HG03442 (cell line): ENCODE data around the gene FBLN1.

Experiments used
- ATAC-seq: cut with Tn5 transposase; IDR thresholded peaks from one replicate; pipeline ENCODE4 v1.9.1; 2021; ENCODE audit warnings: mild to moderate bottlenecking, moderate library complexity; ENCODE audit not compliant: unreplicated experiment

The FBLN1 gene

GRCh38 chr22:45503816-45504372 lies 1.2 kb downstream of the FBLN1 start:
- ATAC-seq, result no peak

GRCh38 chr22:45504373-45505341 lies 2.0 kb downstream of the FBLN1 start:
- ATAC-seq, result no peak

- no peak for ATAC-seq
Observed at GRCh38 chr22:45505991-45506747, 3.5 kb downstream of the FBLN1 start.

GRCh38 chr22:45506816-45507360 lies 4.2 kb downstream of the FBLN1 start:
- ATAC-seq, result no peak

- no peak for ATAC-seq
Observed at GRCh38 chr22:45507798-45508197, 5.1 kb downstream of the FBLN1 start.

GRCh38 chr22:45508814-45509213 lies 6.1 kb downstream of the FBLN1 start:
- no peak for ATAC-seq

- ATAC-seq, result no peak
Observed at GRCh38 chr22:45510376-45511232, 7.9 kb downstream of the FBLN1 start.

GRCh38 chr22:45511847-45512261 lies 9.2 kb downstream of the FBLN1 start:
- ATAC-seq, result no peak

- no peak for ATAC-seq
Observed at GRCh38 chr22:45512363-45512762, 9.7 kb downstream of the FBLN1 start.

- no peak for ATAC-seq
Observed at GRCh38 chr22:45515676-45516075, 13.0 kb downstream of the FBLN1 start.

GRCh38 chr22:45516163-45516562 lies 13.5 kb downstream of the FBLN1 start:
- no peak for ATAC-seq

GRCh38 chr22:45516923-45517675 lies 14.4 kb downstream of the FBLN1 start:
- no peak for ATAC-seq

- ATAC-seq, result no peak
Observed at GRCh38 chr22:45518136-45518535, 15.5 kb downstream of the FBLN1 start.

- ATAC-seq, result no peak
Observed at GRCh38 chr22:45518580-45518991, 15.9 kb downstream of the FBLN1 start.

- no peak for ATAC-seq
Observed at GRCh38 chr22:45521178-45521577, 18.5 kb downstream of the FBLN1 start.

GRCh38 chr22:45522462-45522861 lies 19.8 kb downstream of the FBLN1 start:
- ATAC-seq, result no peak

GRCh38 chr22:45524157-45524556 lies 21.5 kb downstream of the FBLN1 start:
- no peak for ATAC-seq

GRCh38 chr22:45524966-45525365 lies 22.3 kb downstream of the FBLN1 start:
- no peak for ATAC-seq

- ATAC-seq, result no peak
Observed at GRCh38 chr22:45525480-45525879, 22.8 kb downstream of the FBLN1 start.

- no peak for ATAC-seq
Observed at GRCh38 chr22:45526281-45526680, 23.6 kb downstream of the FBLN1 start.
